OCI-LY7 (cell line): ENCODE results near the gene SLC16A12. TPM values are rescaled to one million over a fixed set of nuclear protein-coding genes. Genes with fewer than 3 reads are reported as not detected.

Experiments used
- BruUV-seq: library from RNA; stranded (reverse); fragments of 400-500 nt; replicated peaks from 2 replicates; lab custom pipeline; 2021; lab: Mats Ljungman, UMichigan
- CTCF ChIA-PET: fragments of 300-600 bp; sonication (Branson Sonifier 250); formaldehyde crosslinking; loops from one replicate; lab custom pipeline; 2022; ENCODE audit warnings: antibody characterized with exemption; ENCODE audit not compliant: unreplicated experiment; lab: Charles Lee
- POLR2A ChIA-PET: fragments of 300-600 bp; sonication (Branson Sonifier 250); formaldehyde crosslinking; loops from one replicate; lab custom pipeline; 2022; ENCODE audit warnings: antibody characterized with exemption; lab: Charles Lee
- DNase-seq: peaks from one replicate; pipeline ENCODE4 v3.0.0-alpha.2; 2015; ENCODE audit warnings: low spot score
- H2AFZ ChIP-seq: fragments of 200-600 bp; sonication (generic), shearing (Covaris generic); 2 replicates; pipeline ENCODE4 v1.6.1; 2014; ENCODE audit warnings: mild to moderate bottlenecking, antibody characterized with exemption, low read length, moderate library complexity
- H3K27ac ChIP-seq: fragments of 200-600 bp; sonication (generic); 2 replicates; pipeline ENCODE4 v1.5.1; 2014; ENCODE audit warnings: mixed run types, low read depth, mild to moderate bottlenecking, moderate library complexity, low read length, inconsistent platforms; ENCODE audit not compliant: poor library complexity, severe bottlenecking
- H3K36me3 ChIP-seq: fragments of 200-600 bp; sonication (generic); 2 replicates; pipeline ENCODE4 v1.6.1; 2014; ENCODE audit warnings: mild to moderate bottlenecking, antibody characterized with exemption, low read length, moderate library complexity, mixed read lengths; ENCODE audit not compliant: insufficient read depth
- H3K4me1 ChIP-seq: fragments of 200-600 bp; sonication (generic); 2 replicates; pipeline ENCODE4 v1.5.1; 2014; ENCODE audit warnings: mild to moderate bottlenecking, low read length; ENCODE audit not compliant: insufficient read depth, poor library complexity, severe bottlenecking
- H3K4me2 ChIP-seq: fragments of 200-600 bp; sonication (generic); 2 replicates; pipeline ENCODE4 v1.6.1; 2014; ENCODE audit warnings: mild to moderate bottlenecking, low read length
- H3K4me3 ChIP-seq: fragments of 200-600 bp; sonication (generic); 2 replicates; pipeline ENCODE4 v1.5.1; 2014; ENCODE audit warnings: mild to moderate bottlenecking, low read depth, low read length; ENCODE audit not compliant: poor library complexity, severe bottlenecking
- H3K79me2 ChIP-seq: fragments of 200-600 bp; sonication (generic); 2 replicates; pipeline ENCODE4 v1.6.1; 2016; ENCODE audit warnings: low read depth, mild to moderate bottlenecking, low read length, moderate library complexity, mixed read lengths; ENCODE audit not compliant: insufficient read depth
- H3K9me2 ChIP-seq: fragments of 200-600 bp; sonication (generic); 2 replicates; pipeline ENCODE4 v1.6.1; 2016; ENCODE audit warnings: mild to moderate bottlenecking, low read length, mixed read lengths; ENCODE audit not compliant: insufficient read depth
- H3K9me3 ChIP-seq: fragments of 200-600 bp; sonication (generic); 2 replicates; pipeline ENCODE4 v1.6.1; 2014; ENCODE audit warnings: mild to moderate bottlenecking, mixed run types, low read length, mixed read lengths
- H4K20me1 ChIP-seq: fragments of 200-600 bp; sonication (generic); 2 replicates; pipeline ENCODE4 v1.6.1; 2014; ENCODE audit warnings: mild to moderate bottlenecking, antibody characterized with exemption, low read length, moderate library complexity, mixed read lengths; ENCODE audit not compliant: insufficient read depth
- CTCF ChIP-seq: fragments of 200-600 bp; sonication (generic); conservative IDR thresholded peaks from 2 replicates; pipeline ENCODE4 v1.5.1; 2014; ENCODE audit warnings: mild to moderate bottlenecking, antibody characterized with exemption, low read length, moderate library complexity, mixed read lengths
- EZH2phosphoT487 ChIP-seq: fragments of 200-600 bp; sonication (generic); IDR thresholded peaks from 2 replicates; pipeline ENCODE4 v1.6.1; 2018; ENCODE audit warnings: low read depth, borderline replicate concordance, mild to moderate bottlenecking, mixed run types, antibody characterized with exemption, low read length, moderate library complexity, mixed read lengths
- intact Hi-C: fragments of 100-400 bp; cut with micrococcal nuclease; formaldehyde crosslinking; loops from one replicate; pipeline ENCODE4 v1.10.0; 2022; ENCODE audit not compliant: unreplicated experiment
- total RNA-seq, 2 experiments: library from RNA; depleted of rRNA in 1 of 2; stranded (reverse); fragments of >200 nt in 1 of 2; shearing (Covaris generic) in 1 of 2; gene quantifications; 2 replicates each; pipeline ENCODE4 v1.2.3, GENCODE V29; 2014 to 2022

SLC16A12 gene
- total RNA-seq, 2 experiments from 2014 or later = not detected

- TF ChIP-seq CTCF = no peak
- TF ChIP-seq EZH2phosphoT487 = no peak
- ChIA-PET POLR2A (no interaction called here), CTCF (no interaction called here)
- Histone ChIP-seq H3K4me2 (no peak overlapping the region), H3K36me3 (no peaks in the 10 kb centered on the region), H4K20me1 (no peaks in the 10 kb centered on the region), H3K4me3 (no peak overlapping the region), H3K27ac (no peak overlapping the region), H2AFZ (no peak overlapping the region), H3K9me2 (no peaks in the 10 kb centered on the region), H3K79me2 (no peaks in the 10 kb centered on the region), H3K9me3 (no peaks in the 10 kb centered on the region), H3K4me1 (no peaks in the 10 kb centered on the region)
- no TSS peak for BruUV-seq
- no peak for DNase-seq
- intact Hi-C loops = no loop called here
Observed at GRCh38 chr10:89384474-89385340, 150.7 kb downstream of the SLC16A12 start.

GRCh38 chr10:89382757-89383156, 152.6 kb downstream of the SLC16A12 start:
- BruUV-seq = no TSS peak
- Histone ChIP-seq H3K4me3 (no peak overlapping the region), H3K36me3 (no peaks in the 10 kb centered on the region), H3K9me2 (no peaks in the 10 kb centered on the region), H3K4me1 (no peaks in the 10 kb centered on the region), H3K79me2 (no peaks in the 10 kb centered on the region), H2AFZ (no peak overlapping the region), H3K9me3 (no peaks in the 10 kb centered on the region), H4K20me1 (no peaks in the 10 kb centered on the region), H3K27ac (no peak overlapping the region), H3K4me2 (no peak overlapping the region)
- intact Hi-C loops = no loop called here
- TF ChIP-seq EZH2phosphoT487 (no peak), CTCF (no peak)
- CTCF ChIA-PET = no interaction called here
- POLR2A ChIA-PET = interaction anchor here (0.8 kb wide), 1 partner anchor 417 kb away, joined by 3 read pairs; no protein-coding TSS in a partner anchor
- DNase-seq = no peak

Other genes with a start within 250 kb of the SLC16A12 start
- 0.26 and 0.57 TPM in 2 replicates for gene IFIT2, start 233.5 kb downstream of the SLC16A12 start, total RNA-seq (2014; rRNA removed; shearing (Covaris generic))
- 0.37 and 0.72 TPM in 2 replicates for gene IFIT2, start 233.5 kb downstream of the SLC16A12 start, total RNA-seq (2022)
- gene IFIT3, start 207.6 kb downstream of the SLC16A12 start, total RNA-seq (2014; rRNA removed; shearing (Covaris generic)) = 0.26 and 0.35 TPM in 2 replicates
- 0.17 and 0.39 TPM in 2 replicates for gene IFIT3, start 207.6 kb downstream of the SLC16A12 start, total RNA-seq (2022)
- not detected in 2 replicates for gene IFIT1B, start 157.5 kb downstream of the SLC16A12 start, total RNA-seq (2014; rRNA removed; shearing (Covaris generic))
- gene IFIT1B, start 157.5 kb downstream of the SLC16A12 start, total RNA-seq (2022) = not detected in 2 replicates
- gene IFIT1, start 143.0 kb downstream of the SLC16A12 start, total RNA-seq (2014; rRNA removed; shearing (Covaris generic)) = not detected in 2 replicates
- not detected in 2 replicates for gene IFIT1, start 143.0 kb downstream of the SLC16A12 start, total RNA-seq (2022)
- gene IFIT5, start 121.0 kb downstream of the SLC16A12 start, total RNA-seq (2014; rRNA removed; shearing (Covaris generic)) = 0.57 and 0.77 TPM in 2 replicates
- gene IFIT5, start 121.0 kb downstream of the SLC16A12 start, total RNA-seq (2022) = 0.17 and 0.36 TPM in 2 replicates
- gene PANK1, start 109.6 kb upstream of the SLC16A12 start, total RNA-seq (2014; rRNA removed; shearing (Covaris generic)) = 9.6 and 12.1 TPM in 2 replicates
- 15.1 and 16.1 TPM in 2 replicates for gene PANK1, start 109.6 kb upstream of the SLC16A12 start, total RNA-seq (2022)
- gene KIF20B, start 166.0 kb upstream of the SLC16A12 start, total RNA-seq (2014; rRNA removed; shearing (Covaris generic)) = 25.0 and 30.2 TPM in 2 replicates
- gene KIF20B, start 166.0 kb upstream of the SLC16A12 start, total RNA-seq (2022) = 87.0 and 95.2 TPM in 2 replicates